ENCODE measurements around the gene ANKDD1B.

The ANKDD1B gene

GRCh38 chr5:75614176-75614575 is 2.9 kb downstream of the ANKDD1B start:
- no peak overlapping the region for H3K4me3 ChIP-seq (ENCODE audit: low read length)
- no CpG with 5 or more reads among the region's 1 CpG for WGBS (ENCODE audit: insufficient coverage, insufficient read length)

GRCh38 chr5:75616371-75616881 is 5.2 kb downstream of the ANKDD1B start:
- Histone ChIP-seq H3K4me1 (ENCODE audit: control insufficient read depth, insufficient read depth, low read length) (no peaks in the 10 kb centered on the region; the same call in 1 of the 2 replicates), H3K27me3 (ENCODE audit: control insufficient read depth, insufficient read depth, low read length) (no peaks in the 10 kb centered on the region), H3K27ac (ENCODE audit: low read length) (no peak overlapping the region), H3K9me3 (ENCODE audit: control insufficient read depth, insufficient read depth, low read length) (no peaks in the 10 kb centered on the region), H3K36me3 (ENCODE audit: control insufficient read depth, insufficient read depth, low read length) (no peaks in the 10 kb centered on the region), H3K4me3 (ENCODE audit: low read length) (no peak overlapping the region)
- WGBS (ENCODE audit: insufficient coverage, insufficient read length), result no CpG with 5 or more reads among the region's 4 CpGs
- DNase-seq (ENCODE audit: low read depth, low spot score), result no peak

More at GRCh38 chr5:75614176-75614575, 2.9 kb downstream of the ANKDD1B start:
- Histone ChIP-seq H3K9me3 (ENCODE audit: control insufficient read depth, insufficient read depth, low read length) (no peaks in the 10 kb centered on the region), H3K36me3 (ENCODE audit: control insufficient read depth, insufficient read depth, low read length) (no peaks in the 10 kb centered on the region), H3K27me3 (ENCODE audit: control insufficient read depth, insufficient read depth, low read length) (no peaks in the 10 kb centered on the region), H3K27ac (ENCODE audit: low read length) (no peak overlapping the region), H3K4me1 (ENCODE audit: control insufficient read depth, insufficient read depth, low read length) (peaks cover 2% of the 10 kb centered on the region; the same call in 1 of the 2 replicates)
- DNase-seq (ENCODE audit: low read depth, low spot score), result no peak

- no peaks in the 10 kb centered on the region for H3K27me3 ChIP-seq (ENCODE audit: control insufficient read depth, insufficient read depth, low read length)
- no peaks in the 10 kb centered on the region for H3K4me1 ChIP-seq (ENCODE audit: control insufficient read depth, insufficient read depth, low read length)
- no peaks in the 10 kb centered on the region for H3K9me3 ChIP-seq (ENCODE audit: control insufficient read depth, insufficient read depth, low read length)
- WGBS (ENCODE audit: insufficient coverage, insufficient read length), result no CpG with 5 or more reads among the region's 7 CpGs
- H3K27ac ChIP-seq (ENCODE audit: low read length), result no peak overlapping the region
- H3K4me3 ChIP-seq (ENCODE audit: low read length), result no peak overlapping the region
- no peaks in the 10 kb centered on the region for H3K36me3 ChIP-seq (ENCODE audit: control insufficient read depth, insufficient read depth, low read length)
- DNase-seq (ENCODE audit: low read depth, low spot score), result no peak
Observed at GRCh38 chr5:75616971-75617621, 5.8 kb downstream of the ANKDD1B start.

GRCh38 chr5:75617736-75618352 is 6.6 kb downstream of the ANKDD1B start:
- Histone ChIP-seq H3K4me3 (ENCODE audit: low read length) (no peak overlapping the region), H3K27me3 (ENCODE audit: control insufficient read depth, insufficient read depth, low read length) (no peaks in the 10 kb centered on the region), H3K4me1 (ENCODE audit: control insufficient read depth, insufficient read depth, low read length) (no peaks in the 10 kb centered on the region), H3K9me3 (ENCODE audit: control insufficient read depth, insufficient read depth, low read length) (no peaks in the 10 kb centered on the region), H3K36me3 (ENCODE audit: control insufficient read depth, insufficient read depth, low read length) (no peaks in the 10 kb centered on the region), H3K27ac (ENCODE audit: low read length) (no peak overlapping the region)
- no peak for DNase-seq (ENCODE audit: low read depth, low spot score)
- WGBS (ENCODE audit: insufficient coverage, insufficient read length), result no CpG with 5 or more reads among the region's 5 CpGs

DNA sequence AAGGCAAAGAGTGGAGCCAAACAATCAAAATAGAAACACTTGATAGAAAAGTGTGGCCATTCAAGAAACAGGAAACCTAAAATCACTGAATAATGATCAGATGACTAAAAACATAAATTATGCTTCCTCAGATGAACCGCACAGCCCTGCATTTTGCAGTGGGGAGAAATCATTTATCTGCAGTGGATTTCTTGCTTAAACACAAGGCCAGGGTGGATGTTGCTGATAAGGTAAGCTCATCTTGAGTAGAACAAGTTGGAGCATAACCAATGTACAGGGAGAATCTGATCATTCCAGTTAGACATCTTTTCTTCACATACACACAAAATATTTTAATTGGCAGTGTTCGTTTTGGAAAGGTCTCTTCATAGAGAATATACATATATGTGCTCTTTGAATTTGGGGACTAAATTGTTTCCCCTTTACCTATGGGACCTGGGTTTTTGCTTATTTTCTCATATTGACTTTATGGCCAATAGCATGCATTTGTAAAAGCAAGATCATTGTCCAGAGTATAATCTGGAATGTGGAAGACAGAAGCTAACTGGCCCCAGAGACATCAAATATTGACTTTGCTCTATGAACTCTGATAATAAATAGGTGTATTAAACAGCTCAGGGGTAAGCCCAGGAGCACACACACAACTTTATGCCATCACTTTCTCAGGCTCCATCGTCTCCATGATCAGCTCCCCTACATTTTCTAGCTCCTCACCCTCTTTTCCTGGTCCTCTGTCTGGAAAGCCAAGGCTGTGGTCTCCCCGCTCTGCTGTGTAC is 9.1 kb downstream of the ANKDD1B start:
- Histone ChIP-seq H3K4me3 (ENCODE audit: low read length) (no peak overlapping the region), H3K36me3 (ENCODE audit: control insufficient read depth, insufficient read depth, low read length) (no peaks in the 10 kb centered on the region), H3K27ac (ENCODE audit: low read length) (no peak overlapping the region), H3K9me3 (ENCODE audit: control insufficient read depth, insufficient read depth, low read length) (no peaks in the 10 kb centered on the region), H3K27me3 (ENCODE audit: control insufficient read depth, insufficient read depth, low read length) (no peaks in the 10 kb centered on the region), H3K4me1 (ENCODE audit: control insufficient read depth, insufficient read depth, low read length) (no peaks in the 10 kb centered on the region)
- WGBS (ENCODE audit: insufficient coverage, insufficient read length), result no CpG with 5 or more reads among the region's 4 CpGs
- no peak for DNase-seq (ENCODE audit: low read depth, low spot score)

- H3K9me3 ChIP-seq (ENCODE audit: control insufficient read depth, insufficient read depth, low read length), result no peaks in the 10 kb centered on the region
- WGBS (ENCODE audit: insufficient coverage, insufficient read length), result no CpG with 5 or more reads among the region's 4 CpGs
- no peak for DNase-seq (ENCODE audit: low read depth, low spot score)
- H3K4me1 ChIP-seq (ENCODE audit: control insufficient read depth, insufficient read depth, low read length), result no peaks in the 10 kb centered on the region
- H3K27ac ChIP-seq (ENCODE audit: low read length), result no peak overlapping the region
- H3K36me3 ChIP-seq (ENCODE audit: control insufficient read depth, insufficient read depth, low read length), result no peaks in the 10 kb centered on the region
- no peaks in the 10 kb centered on the region for H3K27me3 ChIP-seq (ENCODE audit: control insufficient read depth, insufficient read depth, low read length)
- no peak overlapping the region for H3K4me3 ChIP-seq (ENCODE audit: low read length)
Observed at GRCh38 chr5:75622564-75622963, 11.3 kb downstream of the ANKDD1B start.

DNA sequence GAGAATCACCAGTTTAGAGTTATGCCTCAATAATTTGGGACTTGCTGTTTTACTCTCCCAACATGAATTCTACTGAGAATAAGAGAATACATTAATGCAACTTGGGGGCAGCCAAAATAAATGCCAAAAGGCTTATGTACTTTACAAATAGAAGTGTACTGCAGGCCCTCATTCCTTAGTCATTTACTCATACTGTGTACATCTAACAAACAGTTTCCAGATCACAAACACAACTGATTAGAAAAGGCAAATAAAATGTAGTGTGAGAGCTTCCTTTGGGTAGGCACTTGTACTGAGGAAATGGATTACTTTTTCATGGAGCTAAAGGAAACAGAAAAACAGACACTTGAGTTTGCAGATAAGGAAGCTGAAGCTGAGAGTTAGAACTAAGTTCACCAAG is 12.6 kb downstream of the ANKDD1B start:
- Histone ChIP-seq H3K4me1 (ENCODE audit: control insufficient read depth, insufficient read depth, low read length) (no peaks in the 10 kb centered on the region), H3K4me3 (ENCODE audit: low read length) (no peak overlapping the region), H3K36me3 (ENCODE audit: control insufficient read depth, insufficient read depth, low read length) (no peaks in the 10 kb centered on the region), H3K9me3 (ENCODE audit: control insufficient read depth, insufficient read depth, low read length) (no peaks in the 10 kb centered on the region), H3K27ac (ENCODE audit: low read length) (no peak overlapping the region), H3K27me3 (ENCODE audit: control insufficient read depth, insufficient read depth, low read length) (no peaks in the 10 kb centered on the region)
- DNase-seq (ENCODE audit: low read depth, low spot score), result no peak

GRCh38 chr5:75626959-75627358 is 15.7 kb downstream of the ANKDD1B start:
- H3K27me3 ChIP-seq (ENCODE audit: control insufficient read depth, insufficient read depth, low read length), result no peaks in the 10 kb centered on the region
- DNase-seq (ENCODE audit: low read depth, low spot score), result no peak
- no peaks in the 10 kb centered on the region for H3K36me3 ChIP-seq (ENCODE audit: control insufficient read depth, insufficient read depth, low read length)
- H3K27ac ChIP-seq (ENCODE audit: low read length), result no peak overlapping the region
- H3K4me3 ChIP-seq (ENCODE audit: low read length), result no peak overlapping the region
- H3K9me3 ChIP-seq (ENCODE audit: control insufficient read depth, insufficient read depth, low read length), result no peaks in the 10 kb centered on the region
- H3K4me1 ChIP-seq (ENCODE audit: control insufficient read depth, insufficient read depth, low read length), result no peaks in the 10 kb centered on the region

- Histone ChIP-seq H3K4me1 (ENCODE audit: control insufficient read depth, insufficient read depth, low read length) (no peaks in the 10 kb centered on the region), H3K36me3 (ENCODE audit: control insufficient read depth, insufficient read depth, low read length) (no peaks in the 10 kb centered on the region), H3K27ac (ENCODE audit: low read length) (no peak overlapping the region), H3K4me3 (ENCODE audit: low read length) (no peak overlapping the region), H3K27me3 (ENCODE audit: control insufficient read depth, insufficient read depth, low read length) (no peaks in the 10 kb centered on the region), H3K9me3 (ENCODE audit: control insufficient read depth, insufficient read depth, low read length) (no peaks in the 10 kb centered on the region)
- no peak for DNase-seq (ENCODE audit: low read depth, low spot score)
- WGBS (ENCODE audit: insufficient coverage, insufficient read length), result no CpG with 5 or more reads among the region's 1 CpG
Observed at GRCh38 chr5:75627801-75628200, 16.5 kb downstream of the ANKDD1B start.

DNA sequence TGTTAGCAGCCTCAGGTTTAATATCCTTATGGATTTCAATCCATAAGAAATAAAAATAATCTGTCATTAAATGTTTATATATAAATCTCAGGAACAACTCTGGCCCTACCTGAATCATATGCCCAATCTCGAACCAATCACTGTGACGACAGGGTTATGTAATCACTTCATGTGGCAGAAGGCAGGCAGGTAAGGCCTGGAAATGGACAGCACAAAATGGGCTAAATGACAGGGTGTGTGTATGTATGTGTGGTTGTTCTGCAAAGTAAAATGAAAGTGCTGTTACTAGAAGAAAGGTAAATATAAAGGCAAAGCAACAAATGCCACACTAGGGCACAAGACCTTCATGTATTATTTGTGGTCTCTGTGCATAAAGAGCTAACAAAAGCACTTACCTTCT is 19.6 kb downstream of the ANKDD1B start:
- Histone ChIP-seq H3K4me1 (ENCODE audit: control insufficient read depth, insufficient read depth, low read length) (no peaks in the 10 kb centered on the region), H3K9me3 (ENCODE audit: control insufficient read depth, insufficient read depth, low read length) (no peaks in the 10 kb centered on the region), H3K4me3 (ENCODE audit: low read length) (no peak overlapping the region), H3K27me3 (ENCODE audit: control insufficient read depth, insufficient read depth, low read length) (no peaks in the 10 kb centered on the region), H3K27ac (ENCODE audit: low read length) (no peak overlapping the region), H3K36me3 (ENCODE audit: control insufficient read depth, insufficient read depth, low read length) (no peaks in the 10 kb centered on the region)
- no CpG with 5 or more reads among the region's 2 CpGs for WGBS (ENCODE audit: insufficient coverage, insufficient read length)
- DNase-seq (ENCODE audit: low read depth, low spot score), result no peak

Data from iPS DF 6.9 (cell line).